Right forelimb (tissue), 1 donor: Measurements from ENCODE around the gene MAPK1.

Experiments
- DNase-seq: peaks from one replicate; pipeline ENCODE4 v3.0.0-alpha.2; 2018

Gene MAPK1

GRCh38 chr22:21780259-21780658, 87.2 kb downstream of the MAPK1 start:
- DNase-seq = no peak

GRCh38 chr22:21779444-21779843, 88.0 kb downstream of the MAPK1 start:
- DNase-seq = no peak

DNA sequence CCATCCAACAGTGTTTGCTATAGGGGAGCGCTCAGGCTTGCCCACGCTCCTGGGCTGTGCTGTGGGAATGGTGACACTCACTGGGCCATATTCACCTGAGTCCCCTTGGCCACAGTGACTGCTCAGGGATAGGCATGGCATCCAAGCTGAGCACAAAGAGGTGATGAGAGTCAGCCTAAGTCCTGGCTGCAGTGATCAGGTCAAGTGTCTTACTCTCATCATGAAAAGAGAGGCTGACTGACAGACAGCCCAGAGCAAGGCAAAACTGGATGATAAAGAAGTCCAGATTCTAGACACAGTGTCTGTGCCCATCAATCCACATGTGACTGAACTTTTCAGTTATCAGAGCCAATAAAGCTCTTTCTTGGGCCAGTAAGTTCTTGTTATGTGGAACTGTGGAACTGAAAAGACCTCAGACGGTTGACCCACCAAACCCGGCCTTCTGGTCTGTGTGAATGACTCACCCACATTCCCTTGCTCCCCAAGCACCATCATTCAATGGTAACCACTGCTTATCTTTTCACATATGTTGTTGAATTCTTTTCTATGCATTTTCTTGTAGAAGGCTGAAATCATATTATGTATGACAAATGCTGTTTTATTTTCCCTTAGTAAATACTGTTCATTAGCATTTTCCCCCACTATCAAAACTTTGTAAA, 88.6 kb downstream of the MAPK1 start:
- DNase-seq = no peak

GRCh38 chr22:21771631-21771976, 95.8 kb downstream of the MAPK1 start:
- no peak for DNase-seq

- DNase-seq = no peak
Measured at GRCh38 chr22:21768435-21768834, 99.0 kb downstream of the MAPK1 start.

- no peak for DNase-seq
Measured at GRCh38 chr22:21766691-21767462, 100.6 kb downstream of the MAPK1 start.

- DNase-seq = no peak
Measured at GRCh38 chr22:21765909-21766529, 101.4 kb downstream of the MAPK1 start.

- no peak for DNase-seq
Measured at GRCh38 chr22:21764038-21764804, 103.2 kb downstream of the MAPK1 start.

- no peak for DNase-seq
Measured at GRCh38 chr22:21762712-21763581, 104.5 kb downstream of the MAPK1 start.

- no peak for DNase-seq
Measured at GRCh38 chr22:21761994-21762680, 105.3 kb downstream of the MAPK1 start.

DNA sequence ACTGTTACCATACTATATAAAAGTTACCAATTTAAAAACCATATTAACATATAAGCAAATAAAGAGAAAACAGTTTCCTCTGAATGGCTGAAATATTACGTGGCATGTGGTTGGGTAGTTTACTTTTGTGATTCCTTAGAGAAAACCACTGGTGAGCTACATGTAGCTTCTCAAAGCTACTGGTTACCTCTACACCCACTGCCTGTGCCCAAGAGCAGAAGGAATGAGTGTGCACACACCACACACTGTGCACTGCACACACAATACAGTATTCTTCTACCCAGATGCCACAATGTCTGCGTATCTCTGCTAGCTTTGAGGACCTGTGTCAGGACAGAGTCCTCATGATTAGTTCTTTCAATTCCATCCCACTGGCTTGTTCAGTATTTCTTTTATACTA, 106.4 kb downstream of the MAPK1 start:
- DNase-seq = no peak

- DNase-seq = no peak
Measured at GRCh38 chr22:21760640-21761039, 106.8 kb downstream of the MAPK1 start.

DNA sequence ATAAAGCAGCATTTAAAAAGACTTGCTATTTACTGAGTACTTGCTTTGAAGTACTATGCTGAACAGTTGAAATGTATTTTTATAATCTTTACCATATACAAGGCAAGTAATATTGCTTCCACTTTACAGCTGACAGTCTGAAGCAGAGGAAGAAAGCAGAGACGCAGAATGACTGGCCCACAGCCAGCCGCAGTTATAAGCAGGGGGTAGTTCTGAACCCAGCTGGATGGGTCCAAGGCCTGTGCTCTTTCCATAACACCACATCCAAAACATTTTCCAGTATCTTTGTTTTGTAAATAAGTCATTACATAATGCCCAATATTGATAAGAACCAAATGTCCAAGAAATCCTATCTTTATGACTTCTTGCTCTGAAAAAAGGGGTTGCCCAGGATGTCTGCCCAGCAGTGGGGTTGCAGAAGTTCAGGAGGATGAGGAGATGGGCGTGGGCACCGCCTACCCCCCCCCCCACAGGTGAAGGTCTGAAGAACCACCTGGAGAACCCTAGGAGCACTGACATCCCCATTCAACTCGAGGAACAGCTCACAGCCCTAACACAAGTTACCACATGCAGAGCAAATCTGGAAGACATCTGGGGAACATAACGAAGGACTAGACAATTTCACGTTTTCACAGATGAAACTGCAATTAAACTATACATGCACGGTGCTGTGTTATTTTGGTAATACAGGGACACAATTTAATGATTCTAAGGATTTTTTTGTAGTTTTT, 107.6 kb downstream of the MAPK1 start:
- no peak for DNase-seq

- DNase-seq = no peak
Measured at GRCh38 chr22:21759093-21759492, 108.4 kb downstream of the MAPK1 start.

GRCh38 chr22:21758091-21758864, 109.2 kb downstream of the MAPK1 start:
- no peak for DNase-seq

GRCh38 chr22:21755851-21756284, 111.6 kb downstream of the MAPK1 start:
- DNase-seq = no peak

DNA sequence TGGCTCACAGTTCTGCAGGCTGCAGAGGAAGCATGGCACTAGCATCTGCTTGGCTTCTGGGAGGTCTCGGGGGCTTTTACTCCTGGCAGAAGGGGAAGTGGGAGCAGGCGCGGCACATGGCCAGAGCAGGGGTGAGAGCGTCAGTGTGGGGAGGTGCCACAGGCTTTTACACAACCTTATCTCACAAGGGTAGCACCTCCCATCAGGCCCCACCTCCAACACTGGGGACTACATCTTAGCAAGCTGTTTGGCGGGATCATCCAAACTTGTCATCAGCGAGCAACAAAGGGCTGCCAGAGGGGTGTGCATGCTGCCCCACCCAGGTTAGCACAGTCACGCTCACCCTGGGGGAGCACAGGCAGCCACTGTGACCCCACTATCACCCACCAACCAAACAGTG, 112.9 kb downstream of the MAPK1 start:
- DNase-seq = no peak

GRCh38 chr22:21753374-21754111, 113.9 kb downstream of the MAPK1 start:
- no peak for DNase-seq

DNA sequence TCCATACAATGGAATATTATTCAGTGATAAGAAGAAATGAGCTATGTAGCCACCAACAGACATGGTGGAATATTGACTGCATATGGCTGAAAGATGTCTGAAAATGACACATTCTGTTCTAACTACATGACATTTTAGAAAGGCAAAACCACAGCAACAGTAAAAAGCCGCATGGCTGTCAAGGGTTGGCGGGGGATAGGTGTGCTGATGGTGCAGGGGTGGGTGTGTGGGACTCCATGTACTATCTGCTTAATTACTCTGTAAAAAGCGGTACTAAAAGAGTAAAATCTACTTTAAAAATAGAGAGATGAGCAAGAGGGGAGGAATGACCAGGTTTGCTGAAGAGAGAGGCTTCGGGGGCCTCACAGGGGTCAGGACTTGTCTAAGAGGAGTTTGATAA, 115.2 kb downstream of the MAPK1 start:
- DNase-seq = no peak
